ENCODE measurements around the gene MMP11. TPM values are rescaled to one million over a fixed set of nuclear protein-coding genes. Genes with fewer than 3 reads are reported as not detected.

Gene MMP11
- total RNA-seq, 1 experiment from 2014 or later, result 7.4 TPM

- no peak overlapping the region for H3K9ac ChIP-seq (ENCODE audit: low read length)
- no peaks in the 10 kb centered on the region for H4K20me1 ChIP-seq (ENCODE audit: insufficient read depth)
- POLR2A ChIA-PET, result interaction anchor here (1.3 kb wide), 1 partner anchor 27 kb away, joined by 3 read pairs; no protein-coding TSS in a partner anchor
- no peaks in the 10 kb centered on the region for H3K79me2 ChIP-seq (ENCODE audit: insufficient read depth, low read length)
- no peaks in the 10 kb centered on the region for H3K36me3 ChIP-seq (ENCODE audit: control insufficient read depth in 1 of 2, insufficient read depth in 2 of 2, low read length in 2 of 2)
- no peaks in the 10 kb centered on the region for H3K27me3 ChIP-seq (ENCODE audit: insufficient read depth, low read length)
- RAD21 ChIA-PET (ENCODE audit: low non-redundant PET in 1 of 2, low total read pairs in 2 of 2, uncharacterized antibody in 2 of 2, unreplicated experiment in 2 of 2), result no interaction called here
- CTCF ChIA-PET, result interaction anchor here (1.8 kb wide), 1 partner anchor 12 kb away, joined by 8 read pairs; the partner anchor contains the start of gene CHCHD10
- TF ChIP-seq ZBTB33 (IDR thresholded peaks at IDR 0.05; ENCODE audit: extremely low read depth, insufficient replicate concordance, low read length) (no peak), JUND (IDR thresholded peaks at IDR 0.05) (no peak), EZH2 (IDR thresholded peaks at IDR 0.05) (no peak), ATF3 (IDR thresholded peaks at IDR 0.05) (no peak), ELF1 (IDR thresholded peaks at IDR 0.05; ENCODE audit: borderline replicate concordance, low read depth) (no peak), ZNF274 (IDR thresholded peaks at IDR 0.05; ENCODE audit: low read depth, low read length) (no peak), YY1 (IDR thresholded peaks at IDR 0.05; ENCODE audit: extremely low read depth, insufficient replicate concordance, low read depth, low read length) (no peak), CEBPB (IDR thresholded peaks at IDR 0.05; ENCODE audit: low read depth) (no peak), MAX (IDR thresholded peaks at IDR 0.05) (no peak), SIN3A (IDR thresholded peaks at IDR 0.05; ENCODE audit: low read depth) (no peak)
- TF ChIP-seq, protein P1, sequence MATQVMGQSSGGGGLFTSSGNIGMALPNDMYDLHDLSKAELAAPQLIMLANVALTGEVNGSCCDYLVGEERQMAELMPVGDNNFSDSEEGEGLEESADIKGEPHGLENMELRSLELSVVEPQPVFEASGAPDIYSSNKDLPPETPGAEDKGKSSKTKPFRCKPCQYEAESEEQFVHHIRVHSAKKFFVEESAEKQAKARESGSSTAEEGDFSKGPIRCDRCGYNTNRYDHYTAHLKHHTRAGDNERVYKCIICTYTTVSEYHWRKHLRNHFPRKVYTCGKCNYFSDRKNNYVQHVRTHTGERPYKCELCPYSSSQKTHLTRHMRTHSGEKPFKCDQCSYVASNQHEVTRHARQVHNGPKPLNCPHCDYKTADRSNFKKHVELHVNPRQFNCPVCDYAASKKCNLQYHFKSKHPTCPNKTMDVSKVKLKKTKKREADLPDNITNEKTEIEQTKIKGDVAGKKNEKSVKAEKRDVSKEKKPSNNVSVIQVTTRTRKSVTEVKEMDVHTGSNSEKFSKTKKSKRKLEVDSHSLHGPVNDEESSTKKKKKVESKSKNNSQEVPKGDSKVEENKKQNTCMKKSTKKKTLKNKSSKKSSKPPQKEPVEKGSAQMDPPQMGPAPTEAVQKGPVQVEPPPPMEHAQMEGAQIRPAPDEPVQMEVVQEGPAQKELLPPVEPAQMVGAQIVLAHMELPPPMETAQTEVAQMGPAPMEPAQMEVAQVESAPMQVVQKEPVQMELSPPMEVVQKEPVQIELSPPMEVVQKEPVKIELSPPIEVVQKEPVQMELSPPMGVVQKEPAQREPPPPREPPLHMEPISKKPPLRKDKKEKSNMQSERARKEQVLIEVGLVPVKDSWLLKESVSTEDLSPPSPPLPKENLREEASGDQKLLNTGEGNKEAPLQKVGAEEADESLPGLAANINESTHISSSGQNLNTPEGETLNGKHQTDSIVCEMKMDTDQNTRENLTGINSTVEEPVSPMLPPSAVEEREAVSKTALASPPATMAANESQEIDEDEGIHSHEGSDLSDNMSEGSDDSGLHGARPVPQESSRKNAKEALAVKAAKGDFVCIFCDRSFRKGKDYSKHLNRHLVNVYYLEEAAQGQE (IDR thresholded peaks at IDR 0.05; ENCODE audit: low read depth), result no peak
- BruUV-seq (replicated peaks), result no TSS peak
- ATAC-seq (no peak), DNase-seq (ENCODE audit: low read depth, low spot score) (no peak)
- H3K27ac ChIP-seq (ENCODE audit: low read depth, low read length), result no peak overlapping the region
- no peaks in the 10 kb centered on the region for H3K9me3 ChIP-seq (ENCODE audit: control insufficient read depth in 1 of 2, insufficient read depth in 1 of 2, low read depth in 1 of 2, low read length in 2 of 2)
- H3K9me2 ChIP-seq (ENCODE audit: insufficient read depth), result no peaks in the 10 kb centered on the region
- H3K4me2 ChIP-seq (ENCODE audit: low read length), result no peak overlapping the region
- H3K4me3 ChIP-seq (replicated peaks in 1 of 2; ENCODE audit: low read depth in 1 of 2, low read length in 2 of 2), result no peak overlapping the region
- no peak overlapping the region for H2AFZ ChIP-seq (ENCODE audit: low read depth, low read length, poor library complexity, severe bottlenecking)
- H3K4me1 ChIP-seq (ENCODE audit: control insufficient read depth in 1 of 2, insufficient read depth in 2 of 2, low read length in 2 of 2), result peaks cover 3 to 13% of the 10 kb centered on the region in 2 experiments
- intact Hi-C loops (cut with micrococcal nuclease), result no loop called here
Observed at GRCh38 chr22:23755711-23756110, 16.9 kb upstream of the MMP11 start.

Measured in HCT116 (cell line).